Measurements from ENCODE around the gene CFL1. TPM values are rescaled to one million over a fixed set of nuclear protein-coding genes. Genes with fewer than 3 reads are reported as not detected.

CFL1 gene
- total and polyA plus RNA-seq, 10 of the 15 experiments (the other 5 are each of a cell fraction or from before 2014, with no cell fraction given), result 164 to 2,994 (median 1,500) TPM

DNA sequence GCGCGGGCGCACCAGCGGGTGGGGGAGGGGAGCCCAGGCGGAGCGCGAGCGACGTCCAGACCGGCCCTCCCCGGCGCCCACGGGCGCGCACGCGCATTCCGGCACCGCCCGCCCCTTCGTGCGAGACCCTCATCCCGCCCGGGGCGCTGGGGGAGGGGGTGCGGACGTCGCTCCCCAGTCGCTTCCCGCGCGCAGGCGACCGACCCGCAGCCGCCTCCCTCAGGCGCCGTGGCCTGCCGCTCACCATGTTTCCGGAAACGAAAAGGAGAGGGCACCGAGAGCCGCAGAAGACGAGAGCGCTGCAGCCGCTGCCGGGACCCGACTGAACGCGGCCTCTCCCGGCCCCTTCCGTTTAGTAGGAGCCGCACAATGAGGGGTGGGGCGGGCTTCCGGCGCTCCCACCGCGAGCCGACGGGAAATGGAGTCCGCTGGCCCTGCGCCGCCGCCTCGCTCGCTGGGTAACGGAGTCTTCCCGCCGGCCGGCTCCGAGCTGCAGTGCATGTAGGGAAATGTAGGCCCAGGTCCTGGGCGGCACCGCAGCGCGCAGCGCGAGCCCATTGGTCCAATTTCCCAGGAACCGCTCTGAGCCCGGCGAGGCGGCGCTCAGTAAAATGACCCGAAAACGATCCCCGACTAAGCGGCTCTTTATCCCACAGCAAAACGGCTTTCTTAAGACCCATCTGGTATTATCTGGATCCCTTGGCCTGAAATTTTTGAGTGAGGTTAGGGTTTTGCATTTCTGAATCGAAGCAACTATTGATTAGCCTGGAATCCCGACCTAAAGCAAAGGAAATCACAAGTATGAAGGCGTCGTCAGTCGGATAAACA lies at the start of gene CFL1 (continued):
- TF ChIP-seq SRF (IDR thresholded peaks at IDR 0.05; ENCODE audit: low read depth in 2 of 2, low read length in 2 of 2) (peak; percentile 40 to 55; a peak in 2 of 4 replicates), ATF2 (IDR thresholded peaks at IDR 0.05; ENCODE audit: low read length) (no peak), TCF7 (IDR thresholded peaks at IDR 0.05; ENCODE audit: borderline replicate concordance) (no peak), MXI1 (IDR thresholded peaks at IDR 0.05; ENCODE audit: low read depth, low read length) (0 out of 2 replicates have a peak, but pooled peaks have one; percentile 36), SUPT20H (IDR thresholded peaks at IDR 0.05; ENCODE audit: borderline replicate concordance, control insufficient read depth, low read depth, low read length) (no peak), IRF3 (IDR thresholded peaks at IDR 0.05) (no peak; the same call in 1 of the 2 replicates), ESRRA (IDR thresholded peaks at IDR 0.05; ENCODE audit: low read length) (no peak), E2F8 (IDR thresholded peaks at IDR 0.05; ENCODE audit: low read depth, partially characterized antibody) (no peak), POLR2AphosphoS2 (IDR thresholded peaks at IDR 0.05; ENCODE audit: low read depth, low read length) (peak; percentile 99), KDM1A (IDR thresholded peaks at IDR 0.05; ENCODE audit: borderline replicate concordance) (no peak), CBX3 (IDR thresholded peaks at IDR 0.05; ENCODE audit: borderline replicate concordance, low read depth) (no peak), ZNF207 (IDR thresholded peaks at IDR 0.05; ENCODE audit: borderline replicate concordance) (peak; percentile 84), NRF1 (conservative IDR thresholded peaks at IDR 0.05; ENCODE audit: low read depth, low read length) (peak; percentile 29; the same call in 1 of the 2 replicates), ASH2L (IDR thresholded peaks at IDR 0.05; ENCODE audit: borderline replicate concordance, low read depth) (0 out of 2 replicates have a peak, but pooled peaks have one; percentile 76), CREB1 (IDR thresholded peaks at IDR 0.05; ENCODE audit: low read depth) (no peak), ZSCAN29 (IDR thresholded peaks at IDR 0.05) (0 out of 2 replicates have a peak, but pooled peaks have one; percentile 19), PAX5 (IDR thresholded peaks at IDR 0.05; ENCODE audit: borderline replicate concordance, low read depth, low read length) (0 out of 2 replicates have a peak, but pooled peaks have one; percentile 12), DPF2 (IDR thresholded peaks at IDR 0.05) (peak; percentile 85), YY1 (IDR thresholded peaks at IDR 0.05; ENCODE audit: low read depth, low read length) (peak; percentile 64; the same call in 1 of the 2 replicates), BCL11A (IDR thresholded peaks at IDR 0.05; ENCODE audit: low read depth, low read length) (no peak), TBL1XR1 (IDR thresholded peaks at IDR 0.05; ENCODE audit: low read depth, low read length) (peak; percentile 71; the same call in 1 of the 2 replicates), SMC3 (IDR thresholded peaks at IDR 0.05; ENCODE audit: borderline replicate concordance, low read length) (no peak)
- TF ChIP-seq, protein P1, sequence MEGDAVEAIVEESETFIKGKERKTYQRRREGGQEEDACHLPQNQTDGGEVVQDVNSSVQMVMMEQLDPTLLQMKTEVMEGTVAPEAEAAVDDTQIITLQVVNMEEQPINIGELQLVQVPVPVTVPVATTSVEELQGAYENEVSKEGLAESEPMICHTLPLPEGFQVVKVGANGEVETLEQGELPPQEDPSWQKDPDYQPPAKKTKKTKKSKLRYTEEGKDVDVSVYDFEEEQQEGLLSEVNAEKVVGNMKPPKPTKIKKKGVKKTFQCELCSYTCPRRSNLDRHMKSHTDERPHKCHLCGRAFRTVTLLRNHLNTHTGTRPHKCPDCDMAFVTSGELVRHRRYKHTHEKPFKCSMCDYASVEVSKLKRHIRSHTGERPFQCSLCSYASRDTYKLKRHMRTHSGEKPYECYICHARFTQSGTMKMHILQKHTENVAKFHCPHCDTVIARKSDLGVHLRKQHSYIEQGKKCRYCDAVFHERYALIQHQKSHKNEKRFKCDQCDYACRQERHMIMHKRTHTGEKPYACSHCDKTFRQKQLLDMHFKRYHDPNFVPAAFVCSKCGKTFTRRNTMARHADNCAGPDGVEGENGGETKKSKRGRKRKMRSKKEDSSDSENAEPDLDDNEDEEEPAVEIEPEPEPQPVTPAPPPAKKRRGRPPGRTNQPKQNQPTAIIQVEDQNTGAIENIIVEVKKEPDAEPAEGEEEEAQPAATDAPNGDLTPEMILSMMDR (IDR thresholded peaks at IDR 0.05 in 2 of 3, conservative IDR thresholded peaks at IDR 0.05 in 1 of 3; ENCODE audit: control insufficient read depth in 2 of 3, extremely low read depth in 1 of 3, insufficient read depth in 1 of 3, low read depth in 3 of 3, low read length in 3 of 3), result no peak

Data from GM12878 (cell line).